Colonic mucosa (tissue), 4 donors: ENCODE measurements around the gene IRGC. TPM values are rescaled to one million over a fixed set of nuclear protein-coding genes. Genes with fewer than 3 reads are reported as not detected.

Experiments
- DNase-seq: peaks from one replicate; pipeline ENCODE4 v3.0.0-alpha.2; 2020
- H3K27ac ChIP-seq: fragments of 200-600 bp; one replicate; pipeline ENCODE4 v1.8.0; 2021
- H3K27me3 ChIP-seq: fragments of 200-600 bp; one replicate; pipeline ENCODE4 v1.8.0; 2021
- H3K36me3 ChIP-seq: fragments of 200-600 bp; one replicate; pipeline ENCODE4 v1.8.0; 2021
- H3K4me1 ChIP-seq: fragments of 200-600 bp; one replicate; pipeline ENCODE4 v1.8.0; 2021; ENCODE audit warnings: mild to moderate bottlenecking
- H3K4me3 ChIP-seq: fragments of 200-600 bp; one replicate; pipeline ENCODE4 v1.8.0; 2021
- H3K9ac ChIP-seq, 2 donors: one replicate each; pipeline ENCODE4 v1.7.0; 2013; ENCODE audit warnings: control low read depth in 2 of 2, low read depth in 2 of 2, low read length in 2 of 2
- H3K9me3 ChIP-seq: fragments of 200-600 bp; one replicate; pipeline ENCODE4 v1.8.0; 2021
- intact Hi-C: fragments of 100-400 bp; cut with DNase I; formaldehyde crosslinking; loops from one replicate; pipeline ENCODE4 v1.14.1; 2022
- total RNA-seq, 2 donors: library from RNA; stranded (reverse); fragmentation: NEBNext Ultra II Directional in 1 of 2; extraction: Animal tissue kit (Norgen Biotek cat#: 25700) in 1 of 2; gene quantifications; one replicate each; pipeline ENCODE4 v1.2.1, GENCODE V29; 2021
- TF ChIP-seq, protein P1 (sequence below): fragments of 200-600 bp; IDR thresholded peaks from one replicate; pipeline ENCODE4 v1.8.0; 2022; ENCODE audit warnings: antibody characterized with exemption, mild to moderate bottlenecking
- donor health status: healthy.
- donor health status: DM: no; HTN: no; CAD: no.
- donor health status: DM: no; HTN: no; CAD: no.

IRGC gene
- total RNA-seq, 2 donors from 2014 or later = not detected

DNA sequence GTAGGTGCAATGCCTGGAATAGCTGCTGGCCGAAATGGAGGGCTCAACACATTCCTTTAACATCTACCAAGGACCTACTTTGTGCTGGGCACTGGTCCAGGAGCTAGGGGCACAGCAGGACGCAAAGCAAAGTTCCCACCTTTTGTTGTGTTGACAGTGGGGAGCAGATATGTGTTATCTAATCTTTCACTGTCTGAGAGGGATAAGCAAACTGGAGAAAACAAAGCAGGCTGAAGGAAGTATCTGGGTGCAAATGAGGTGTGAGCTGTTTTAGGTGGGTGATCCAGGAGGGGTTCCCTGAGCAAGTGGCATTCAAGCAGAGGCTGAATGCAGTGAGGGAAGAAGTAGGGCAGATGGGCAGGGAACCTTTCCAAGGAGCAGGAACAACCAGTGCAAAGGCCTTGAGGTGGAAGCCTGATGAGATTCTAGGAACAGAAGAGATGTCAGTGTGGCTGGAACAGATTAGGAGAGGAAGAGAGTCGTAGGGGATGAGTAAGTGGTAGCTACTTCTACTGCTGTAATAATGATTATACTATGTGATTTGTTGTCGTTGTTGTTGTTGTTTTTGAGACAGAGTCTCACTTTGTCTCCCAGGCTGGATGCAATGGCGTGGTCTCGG, 43.7 kb upstream of the IRGC start:
- peaks cover 3% of the 10 kb centered on the region for H3K4me1 ChIP-seq

DNA sequence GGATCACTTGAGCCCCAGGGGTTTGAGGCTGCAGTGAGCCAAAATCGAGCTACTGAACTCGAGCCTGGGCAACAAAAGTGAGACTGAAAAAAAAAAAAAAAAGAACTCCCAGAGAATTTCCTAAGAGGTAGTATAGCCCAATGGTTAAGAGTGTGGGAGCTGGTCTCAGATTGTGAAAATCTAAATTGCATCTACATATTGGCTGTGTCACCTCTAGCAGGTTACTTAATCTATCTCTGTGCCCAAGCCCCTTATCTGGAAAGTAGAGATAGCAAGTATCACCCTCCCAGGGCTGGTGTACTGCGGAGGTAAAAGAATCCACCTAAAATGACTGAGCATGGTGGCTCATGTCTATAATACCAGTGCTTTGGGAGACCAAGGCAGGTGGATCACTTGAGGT, 42.2 kb upstream of the IRGC start:
- Histone ChIP-seq H3K9me3 (no peaks in the 10 kb centered on the region), H3K4me1 (no peaks in the 10 kb centered on the region), H3K9ac (no peak overlapping the region), H3K4me3 (no peak overlapping the region), H3K36me3 (no peaks in the 10 kb centered on the region), H3K27ac (peak overlapping the region; percentile 82), H3K27me3 (no peaks in the 10 kb centered on the region)
- no peak for DNase-seq
- TF ChIP-seq, protein P1, sequence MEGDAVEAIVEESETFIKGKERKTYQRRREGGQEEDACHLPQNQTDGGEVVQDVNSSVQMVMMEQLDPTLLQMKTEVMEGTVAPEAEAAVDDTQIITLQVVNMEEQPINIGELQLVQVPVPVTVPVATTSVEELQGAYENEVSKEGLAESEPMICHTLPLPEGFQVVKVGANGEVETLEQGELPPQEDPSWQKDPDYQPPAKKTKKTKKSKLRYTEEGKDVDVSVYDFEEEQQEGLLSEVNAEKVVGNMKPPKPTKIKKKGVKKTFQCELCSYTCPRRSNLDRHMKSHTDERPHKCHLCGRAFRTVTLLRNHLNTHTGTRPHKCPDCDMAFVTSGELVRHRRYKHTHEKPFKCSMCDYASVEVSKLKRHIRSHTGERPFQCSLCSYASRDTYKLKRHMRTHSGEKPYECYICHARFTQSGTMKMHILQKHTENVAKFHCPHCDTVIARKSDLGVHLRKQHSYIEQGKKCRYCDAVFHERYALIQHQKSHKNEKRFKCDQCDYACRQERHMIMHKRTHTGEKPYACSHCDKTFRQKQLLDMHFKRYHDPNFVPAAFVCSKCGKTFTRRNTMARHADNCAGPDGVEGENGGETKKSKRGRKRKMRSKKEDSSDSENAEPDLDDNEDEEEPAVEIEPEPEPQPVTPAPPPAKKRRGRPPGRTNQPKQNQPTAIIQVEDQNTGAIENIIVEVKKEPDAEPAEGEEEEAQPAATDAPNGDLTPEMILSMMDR = no peak
- intact Hi-C loops = no loop called here

More for the DNA sequence above, 43.7 kb upstream of the IRGC start:
- Histone ChIP-seq H3K9me3 (no peaks in the 10 kb centered on the region), H3K27ac (no peak overlapping the region), H3K9ac (no peak overlapping the region), H3K27me3 (no peaks in the 10 kb centered on the region), H3K4me3 (no peak overlapping the region), H3K36me3 (no peaks in the 10 kb centered on the region)
- TF ChIP-seq, protein P1 = no peak
- DNase-seq = no peak
- intact Hi-C loops = no loop called here

- Histone ChIP-seq H3K9me3 (no peaks in the 10 kb centered on the region), H3K27me3 (no peaks in the 10 kb centered on the region), H3K4me1 (no peaks in the 10 kb centered on the region), H3K36me3 (no peaks in the 10 kb centered on the region), H3K27ac (peak overlapping the region; percentile 82), H3K4me3 (no peak overlapping the region), H3K9ac (peak overlapping the region in 1 of 2 donors; percentile 19)
- no peak for DNase-seq
- intact Hi-C loops = no loop called here
- TF ChIP-seq, protein P1 = no peak
Observed at GRCh38 chr19:43674183-43674582, 41.7 kb upstream of the IRGC start.

DNA sequence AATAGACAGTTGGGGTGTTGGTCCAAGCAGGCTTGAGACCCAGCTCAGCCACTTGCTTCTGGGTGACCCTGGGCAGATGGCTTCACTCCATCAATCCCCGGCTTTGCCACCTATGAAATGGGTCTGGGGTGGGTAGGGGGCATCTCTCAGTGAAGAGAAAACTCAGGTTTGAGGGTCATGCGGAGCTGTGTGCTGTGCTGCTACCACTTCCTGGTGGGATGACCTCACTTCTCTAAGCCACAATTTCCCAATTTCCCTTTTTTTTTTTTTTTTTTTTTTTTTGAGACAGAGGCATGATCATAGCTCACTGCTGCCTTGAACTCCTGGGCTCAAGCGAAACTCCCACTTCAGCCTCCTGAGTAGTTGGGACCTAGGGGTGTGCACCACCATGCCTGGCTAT, 41.3 kb upstream of the IRGC start:
- Histone ChIP-seq H3K27me3 (no peaks in the 10 kb centered on the region), H3K36me3 (no peaks in the 10 kb centered on the region), H3K27ac (peak overlapping the region; percentile 82), H3K9ac (peak overlapping the region in 1 of 2 donors; percentile 60), H3K9me3 (no peaks in the 10 kb centered on the region), H3K4me3 (no peak overlapping the region), H3K4me1 (no peaks in the 10 kb centered on the region)
- TF ChIP-seq, protein P1 = no peak
- intact Hi-C loops = no loop called here
- no peak for DNase-seq

DNA sequence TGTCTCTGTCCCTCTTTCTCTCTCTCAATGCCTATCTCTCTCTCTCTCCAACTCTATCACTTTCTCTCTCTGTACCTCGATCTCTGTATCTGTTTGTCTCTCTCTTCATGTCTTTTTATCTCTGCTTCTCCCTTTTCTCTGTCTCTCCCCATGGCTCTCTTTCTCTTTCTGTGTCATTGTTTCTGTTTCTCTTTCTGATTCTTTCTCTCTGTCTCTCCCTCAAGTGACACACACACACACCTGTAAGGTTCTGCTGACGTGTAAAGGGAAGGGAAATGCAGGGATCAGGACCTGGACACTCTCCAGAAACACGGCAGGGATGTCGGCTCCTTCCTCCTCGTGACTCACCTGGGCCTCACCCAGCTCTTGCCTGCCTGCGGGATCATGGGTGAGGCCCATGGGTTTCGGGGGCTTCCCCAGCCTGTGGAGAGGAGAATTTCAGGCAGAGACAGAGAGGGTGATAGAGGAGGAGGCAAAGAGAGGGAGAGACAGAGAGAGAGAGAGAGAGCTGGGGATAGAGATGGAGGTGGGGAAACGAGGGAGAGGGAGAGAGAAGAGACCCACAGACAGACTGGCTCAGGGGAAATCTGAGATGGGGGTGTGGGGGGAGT, 40.5 kb upstream of the IRGC start:
- no peaks in the 10 kb centered on the region for H3K4me1 ChIP-seq
- H3K36me3 ChIP-seq = no peaks in the 10 kb centered on the region
- H3K9ac ChIP-seq = peak overlapping the region in 1 of 2 donors; percentile 60
- no peaks in the 10 kb centered on the region for H3K27me3 ChIP-seq
- peak; percentile 91 for DNase-seq
- TF ChIP-seq, protein P1 = no peak
- H3K9me3 ChIP-seq = no peaks in the 10 kb centered on the region
- intact Hi-C loops = no loop called here
- peak overlapping the region; percentile 82 for H3K27ac ChIP-seq
- H3K4me3 ChIP-seq = no peak overlapping the region
